Measurements from ENCODE around the gene TDRD3.
A peak's percentile ranks its signal among the peaks of the same experiment; 100 is the strongest.

The TDRD3 gene

DNA sequence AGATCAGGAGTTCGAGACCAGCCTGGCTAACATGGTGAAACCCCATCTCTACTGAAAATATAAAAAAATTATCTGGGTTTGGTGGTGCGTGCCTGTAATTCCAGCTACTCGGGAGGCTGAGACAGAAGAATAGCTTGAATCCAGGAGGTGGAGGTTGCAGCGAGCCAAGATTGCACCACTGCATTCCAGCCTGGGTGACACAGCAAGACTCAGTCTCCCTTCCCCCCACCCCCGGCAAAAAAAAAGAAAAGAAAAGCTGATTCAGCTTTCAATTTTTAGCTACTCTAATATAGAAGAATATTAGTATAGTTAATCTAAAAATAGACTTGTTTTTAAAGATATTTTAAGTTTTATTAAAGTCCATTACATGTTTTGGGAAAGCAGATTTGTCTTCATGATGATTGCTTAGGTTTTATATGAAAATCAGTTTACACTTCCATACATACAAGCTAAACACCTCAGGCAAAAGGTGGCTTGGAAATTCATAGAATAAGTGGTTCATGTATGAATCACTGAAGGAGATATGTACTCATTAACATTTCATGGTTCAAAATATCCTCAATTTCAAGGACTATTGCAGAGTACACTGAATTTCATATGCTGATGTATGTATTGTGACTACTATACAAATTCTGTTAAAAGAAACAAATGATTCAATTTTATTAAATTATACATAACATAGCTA, 165.2 kb downstream of the TDRD3 start:
- Histone ChIP-seq H3K4me2 (ENCODE audit: insufficient read depth, low read length, poor library complexity, severe bottlenecking) (no peak overlapping the region), H2BK15ac (ENCODE audit: low read length) (no peak overlapping the region), H3K14ac (ENCODE audit: low read length) (no peak overlapping the region), H3K4ac (ENCODE audit: low read length) (no peak overlapping the region), H4K91ac (ENCODE audit: low read depth, low read length, poor library complexity) (no peak overlapping the region), H3K27me3 (ENCODE audit: control insufficient read depth in 3 of 3, insufficient read depth in 3 of 3, low read depth in 1 of 3, low read length in 3 of 3) (no peaks in the 10 kb centered on the region), H3K9ac (ENCODE audit: low read depth, low read length, poor library complexity) (no peak overlapping the region), H3K79me1 (ENCODE audit: low read depth, low read length) (no peaks in the 10 kb centered on the region), H3K4me3 (ENCODE audit: low read length in 2 of 2) (no peak overlapping the region), H3K4me1 (ENCODE audit: control insufficient read depth in 2 of 2, insufficient read depth in 1 of 2, low read depth in 1 of 2, low read length in 2 of 2) (no peaks in the 10 kb centered on the region), H3K9me3 (replicated peaks in 1 of 2; ENCODE audit: control insufficient read depth in 2 of 2, insufficient read depth in 1 of 2, low read depth in 1 of 2, low read length in 2 of 2) (peaks cover 0 to 7% of the 10 kb centered on the region in 2 donors), H2BK12ac (ENCODE audit: low read length) (no peak overlapping the region), H2AK5ac (ENCODE audit: low read depth, low read length) (no peak overlapping the region), H3K36me3 (replicated peaks in 1 of 2; ENCODE audit: control insufficient read depth in 2 of 2, insufficient read depth in 2 of 2, low read length in 2 of 2) (no peaks in the 10 kb centered on the region), H3K27ac (replicated peaks; ENCODE audit: low read length) (no peak overlapping the region), H2BK120ac (ENCODE audit: low read depth, low read length) (no peak overlapping the region), H2AFZ (ENCODE audit: low read length) (no peak overlapping the region), H3K23ac (ENCODE audit: low read depth, low read length, poor library complexity) (no peak overlapping the region), H2BK5ac (ENCODE audit: low read length) (no peak overlapping the region), H4K8ac (ENCODE audit: low read depth, low read length) (no peak overlapping the region), H3K18ac (ENCODE audit: low read length) (no peak overlapping the region)
- WGBS, 2 donors (ENCODE audit: extremely low coverage in 2 of 2, insufficient read length in 2 of 2, insufficient replicate concordance in 1 of 2), result no CpG with 5 or more reads among the region's 5 CpGs
- no peak for DNase-seq (ENCODE audit: low spot score)

DNA sequence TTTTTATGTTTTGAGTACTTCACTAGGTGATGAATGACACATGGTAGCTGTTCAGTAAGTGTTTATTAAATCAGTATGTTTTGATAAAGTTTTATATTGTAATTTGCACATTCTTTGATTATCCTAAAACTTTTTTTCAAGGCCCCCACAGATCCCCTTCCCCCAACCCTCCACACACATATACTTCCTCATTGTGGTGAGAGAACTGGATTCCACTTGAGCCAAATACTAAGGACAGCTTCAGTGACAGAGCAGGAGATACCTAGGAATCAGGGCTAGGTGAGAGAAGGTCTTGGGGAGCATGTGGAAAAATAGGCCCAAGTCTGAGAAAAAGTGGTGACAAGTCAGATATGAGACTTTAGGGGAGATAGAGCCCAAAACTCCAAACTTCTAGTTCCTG, 174.6 kb downstream of the TDRD3 start:
- H2BK120ac ChIP-seq (ENCODE audit: low read depth, low read length), result no peak overlapping the region
- no peak overlapping the region for H2BK5ac ChIP-seq (ENCODE audit: low read length)
- H3K9me3 ChIP-seq (replicated peaks in 1 of 2; ENCODE audit: control insufficient read depth in 2 of 2, insufficient read depth in 1 of 2, low read depth in 1 of 2, low read length in 2 of 2), result peaks cover 0 to 34% of the 10 kb centered on the region in 2 donors
- peaks cover 0 to 27% of the 10 kb centered on the region in 2 donors for H3K36me3 ChIP-seq (replicated peaks in 1 of 2; ENCODE audit: control insufficient read depth in 2 of 2, insufficient read depth in 2 of 2, low read length in 2 of 2)
- H3K4me3 ChIP-seq (ENCODE audit: low read length in 2 of 2), result no peak overlapping the region
- H3K4me1 ChIP-seq (ENCODE audit: control insufficient read depth in 2 of 2, insufficient read depth in 1 of 2, low read depth in 1 of 2, low read length in 2 of 2), result peaks cover 14 to 16% of the 10 kb centered on the region in 2 donors
- H3K9ac ChIP-seq (ENCODE audit: low read depth, low read length, poor library complexity), result no peak overlapping the region
- H2AFZ ChIP-seq (ENCODE audit: low read length), result peak overlapping the region; percentile 15
- no peaks in the 10 kb centered on the region for H3K27me3 ChIP-seq (ENCODE audit: control insufficient read depth in 3 of 3, insufficient read depth in 3 of 3, low read depth in 1 of 3, low read length in 3 of 3)
- H3K4ac ChIP-seq (ENCODE audit: low read length), result no peak overlapping the region
- H2AK5ac ChIP-seq (ENCODE audit: low read depth, low read length), result no peak overlapping the region
- DNase-seq (ENCODE audit: low spot score), result no peak
- no peak overlapping the region for H2BK12ac ChIP-seq (ENCODE audit: low read length)
- no peak overlapping the region for H3K18ac ChIP-seq (ENCODE audit: low read length)
- no peaks in the 10 kb centered on the region for H3K79me1 ChIP-seq (ENCODE audit: low read depth, low read length)
- H3K23ac ChIP-seq (ENCODE audit: low read depth, low read length, poor library complexity), result no peak overlapping the region
- H2BK15ac ChIP-seq (ENCODE audit: low read length), result no peak overlapping the region
- H3K14ac ChIP-seq (ENCODE audit: low read length), result no peak overlapping the region
- no peak overlapping the region for H4K91ac ChIP-seq (ENCODE audit: low read depth, low read length, poor library complexity)
- H3K4me2 ChIP-seq (ENCODE audit: insufficient read depth, low read length, poor library complexity, severe bottlenecking), result no peak overlapping the region
- H4K8ac ChIP-seq (ENCODE audit: low read depth, low read length), result no peak overlapping the region
- H3K27ac ChIP-seq (replicated peaks; ENCODE audit: low read length), result no peak overlapping the region

DNA sequence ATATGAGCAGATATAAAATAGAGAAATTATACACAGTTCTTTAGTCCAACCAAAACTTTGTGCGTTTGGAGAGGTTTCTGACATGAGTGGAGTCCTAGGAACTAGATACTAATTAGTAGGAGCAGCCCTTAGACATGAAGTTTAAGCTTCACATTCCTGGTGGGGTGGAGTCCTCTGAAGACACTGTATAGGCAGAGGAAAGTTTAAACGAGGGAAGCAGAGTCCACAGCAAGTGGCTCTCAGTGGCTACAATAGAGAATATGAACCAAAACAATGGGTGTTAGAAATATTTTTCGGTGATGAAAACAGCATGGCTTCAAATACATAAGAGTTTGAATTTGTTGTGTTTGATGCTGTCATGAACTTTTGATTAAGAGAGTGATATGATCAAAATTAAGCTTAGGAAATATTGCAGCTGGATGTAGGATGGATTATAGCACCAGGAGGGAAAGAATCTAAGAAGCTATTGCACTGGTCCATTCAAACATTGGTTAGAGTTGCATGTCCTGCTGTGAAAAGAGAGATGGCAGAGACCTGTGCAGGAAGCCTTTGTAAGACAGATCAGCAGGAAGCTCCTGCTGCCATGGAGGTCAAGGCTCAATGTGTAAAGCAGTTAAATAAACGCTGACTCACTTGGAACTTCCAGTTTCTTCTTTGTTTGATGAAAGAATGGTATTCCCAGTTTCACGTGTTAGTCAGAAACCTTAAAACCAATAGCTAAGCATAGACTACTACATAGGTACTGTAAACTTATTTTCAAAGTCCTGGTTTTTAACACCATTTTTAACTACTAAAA, 175.2 kb downstream of the TDRD3 start:
- no CpG with 5 or more reads among the region's 5 CpGs for WGBS, 2 donors (ENCODE audit: extremely low coverage in 2 of 2, insufficient read length in 2 of 2, insufficient replicate concordance in 1 of 2)
- H3K79me1 ChIP-seq (ENCODE audit: low read depth, low read length), result no peaks in the 10 kb centered on the region
- DNase-seq (ENCODE audit: low spot score), result no peak
- no peak overlapping the region for H3K18ac ChIP-seq (ENCODE audit: low read length)
- no peak overlapping the region for H2BK12ac ChIP-seq (ENCODE audit: low read length)
- H2AFZ ChIP-seq (ENCODE audit: low read length), result peak overlapping the region; percentile 48
- H2AK5ac ChIP-seq (ENCODE audit: low read depth, low read length), result no peak overlapping the region
- H3K27ac ChIP-seq (replicated peaks; ENCODE audit: low read length), result no peak overlapping the region
- no peak overlapping the region for H2BK5ac ChIP-seq (ENCODE audit: low read length)
- no peak overlapping the region for H3K14ac ChIP-seq (ENCODE audit: low read length)
- no peak overlapping the region for H2BK120ac ChIP-seq (ENCODE audit: low read depth, low read length)
- H4K91ac ChIP-seq (ENCODE audit: low read depth, low read length, poor library complexity), result no peak overlapping the region
- H3K23ac ChIP-seq (ENCODE audit: low read depth, low read length, poor library complexity), result no peak overlapping the region
- H4K8ac ChIP-seq (ENCODE audit: low read depth, low read length), result no peak overlapping the region
- H3K4me3 ChIP-seq (ENCODE audit: low read length in 2 of 2), result no peak overlapping the region
- peaks cover 14 to 16% of the 10 kb centered on the region in 2 donors for H3K4me1 ChIP-seq (ENCODE audit: control insufficient read depth in 2 of 2, insufficient read depth in 1 of 2, low read depth in 1 of 2, low read length in 2 of 2)
- H3K27me3 ChIP-seq (ENCODE audit: control insufficient read depth in 3 of 3, insufficient read depth in 3 of 3, low read depth in 1 of 3, low read length in 3 of 3), result no peaks in the 10 kb centered on the region
- no peak overlapping the region for H3K4me2 ChIP-seq (ENCODE audit: insufficient read depth, low read length, poor library complexity, severe bottlenecking)
- H3K9ac ChIP-seq (ENCODE audit: low read depth, low read length, poor library complexity), result no peak overlapping the region
- H2BK15ac ChIP-seq (ENCODE audit: low read length), result no peak overlapping the region
- no peak overlapping the region for H3K4ac ChIP-seq (ENCODE audit: low read length)
- H3K9me3 ChIP-seq (replicated peaks in 1 of 2; ENCODE audit: control insufficient read depth in 2 of 2, insufficient read depth in 1 of 2, low read depth in 1 of 2, low read length in 2 of 2), result peaks cover 0 to 32% of the 10 kb centered on the region in 2 donors
- peaks cover 0 to 27% of the 10 kb centered on the region in 2 donors for H3K36me3 ChIP-seq (replicated peaks in 1 of 2; ENCODE audit: control insufficient read depth in 2 of 2, insufficient read depth in 2 of 2, low read length in 2 of 2)

DNA sequence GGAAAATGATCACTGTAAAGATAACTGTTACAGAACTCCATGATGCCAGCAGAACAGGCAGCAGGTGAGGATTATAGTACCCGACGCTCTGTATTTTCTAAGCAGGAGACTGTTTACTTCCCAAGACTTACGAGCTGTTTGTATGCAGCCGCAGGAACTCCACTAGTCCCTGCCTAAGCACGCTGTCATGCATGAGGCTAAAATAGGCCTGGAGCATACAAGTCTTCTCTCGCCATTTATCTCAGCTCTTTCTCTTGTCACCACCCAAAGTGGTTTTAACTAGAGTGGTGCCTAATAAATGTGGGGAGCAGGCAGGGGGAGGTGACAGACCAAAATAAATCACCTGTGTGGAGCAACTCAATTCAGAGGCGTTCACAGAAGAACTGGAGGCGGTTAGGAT, 175.8 kb downstream of the TDRD3 start:
- H2BK12ac ChIP-seq (ENCODE audit: low read length), result no peak overlapping the region
- no peaks in the 10 kb centered on the region for H3K79me1 ChIP-seq (ENCODE audit: low read depth, low read length)
- H2AFZ ChIP-seq (ENCODE audit: low read length), result peak overlapping the region; percentile 48
- H3K9me3 ChIP-seq (replicated peaks in 1 of 2; ENCODE audit: control insufficient read depth in 2 of 2, insufficient read depth in 1 of 2, low read depth in 1 of 2, low read length in 2 of 2), result peaks cover 0 to 28% of the 10 kb centered on the region in 2 donors
- no peak overlapping the region for H3K4me2 ChIP-seq (ENCODE audit: insufficient read depth, low read length, poor library complexity, severe bottlenecking)
- H3K27ac ChIP-seq (replicated peaks; ENCODE audit: low read length), result peak overlapping the region; percentile 46
- no peak overlapping the region for H3K9ac ChIP-seq (ENCODE audit: low read depth, low read length, poor library complexity)
- H3K18ac ChIP-seq (ENCODE audit: low read length), result no peak overlapping the region
- no peak overlapping the region for H2AK5ac ChIP-seq (ENCODE audit: low read depth, low read length)
- peaks cover 0 to 27% of the 10 kb centered on the region in 2 donors for H3K36me3 ChIP-seq (replicated peaks in 1 of 2; ENCODE audit: control insufficient read depth in 2 of 2, insufficient read depth in 2 of 2, low read length in 2 of 2)
- H3K4me3 ChIP-seq (ENCODE audit: low read length in 2 of 2), result no peak overlapping the region
- no peak overlapping the region for H4K8ac ChIP-seq (ENCODE audit: low read depth, low read length)
- H3K27me3 ChIP-seq (ENCODE audit: control insufficient read depth in 3 of 3, insufficient read depth in 3 of 3, low read depth in 1 of 3, low read length in 3 of 3), result no peaks in the 10 kb centered on the region
- no peak for DNase-seq (ENCODE audit: low spot score)
- no peak overlapping the region for H3K14ac ChIP-seq (ENCODE audit: low read length)
- no peak overlapping the region for H2BK5ac ChIP-seq (ENCODE audit: low read length)
- H3K23ac ChIP-seq (ENCODE audit: low read depth, low read length, poor library complexity), result no peak overlapping the region
- no peak overlapping the region for H2BK15ac ChIP-seq (ENCODE audit: low read length)
- H3K4me1 ChIP-seq (ENCODE audit: control insufficient read depth in 2 of 2, insufficient read depth in 1 of 2, low read depth in 1 of 2, low read length in 2 of 2), result peaks cover 14 to 16% of the 10 kb centered on the region in 2 donors
- no peak overlapping the region for H3K4ac ChIP-seq (ENCODE audit: low read length)
- WGBS, 2 donors (ENCODE audit: extremely low coverage in 2 of 2, insufficient read length in 2 of 2, insufficient replicate concordance in 1 of 2), result no CpG with 5 or more reads among the region's 8 CpGs
- no peak overlapping the region for H4K91ac ChIP-seq (ENCODE audit: low read depth, low read length, poor library complexity)
- H2BK120ac ChIP-seq (ENCODE audit: low read depth, low read length), result no peak overlapping the region
